ENCODE data around the gene CAMKMT. TPM values are rescaled to one million over a fixed set of nuclear protein-coding genes. Genes with fewer than 3 reads are reported as not detected.
A peak's percentile ranks its signal among the peaks of the same experiment; 100 is the strongest.

CAMKMT gene
- 18.6 TPM for polyA plus RNA-seq (2013, experiment 1 of 4)
- 18.3 TPM for polyA plus RNA-seq (2013, experiment 2 of 4)
- polyA plus RNA-seq (2013, experiment 3 of 4) = 17.0 TPM
- 18.4 TPM for polyA plus RNA-seq (2013, experiment 4 of 4)

DNA sequence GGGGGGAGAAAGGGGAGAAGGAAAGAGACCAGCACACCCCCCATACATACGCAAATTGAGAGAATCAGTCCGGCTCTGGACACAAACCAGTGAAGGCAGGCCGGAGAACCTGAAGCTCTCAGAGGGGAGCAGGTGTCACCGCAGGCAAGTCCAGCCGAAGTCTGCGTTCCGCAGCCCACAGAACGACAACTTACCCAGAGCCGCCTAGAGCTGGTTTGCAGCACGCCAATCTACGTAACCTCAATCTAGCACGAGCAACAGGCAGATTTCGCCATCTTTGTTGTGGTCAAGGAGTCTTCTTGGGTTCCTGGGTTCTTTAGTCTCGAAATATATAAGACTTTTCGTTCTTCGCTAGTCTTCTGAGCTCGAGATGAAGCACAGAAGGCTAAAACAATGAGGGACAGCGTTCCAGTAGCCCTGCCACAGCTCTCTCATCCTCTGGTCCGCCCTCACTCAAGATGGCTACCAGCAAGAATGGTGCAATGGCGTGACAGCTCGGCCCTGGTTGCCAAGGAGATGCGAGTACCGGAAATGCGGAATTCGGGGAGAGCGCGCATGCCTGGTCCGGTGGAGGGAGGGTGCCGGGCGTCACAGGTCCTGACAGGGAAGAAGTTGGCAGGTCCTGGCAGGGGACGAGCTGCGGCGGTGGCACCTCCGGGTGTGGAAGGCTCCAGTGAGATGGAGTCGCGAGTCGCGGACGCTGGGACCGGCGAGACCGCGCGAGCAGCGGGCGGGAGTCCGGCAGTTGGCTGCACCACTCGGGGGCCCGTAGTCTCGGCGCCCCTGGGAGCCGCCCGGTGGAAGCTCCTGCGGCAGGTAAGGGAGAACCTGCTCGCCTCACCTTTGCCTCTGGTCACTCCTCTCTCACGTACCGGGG, at the start of gene CAMKMT, which contains the start of gene PREPL:
TSS of gene CAMKMT (plus strand) at position 618 of the 877 bp plus-strand sequence.
TSS of gene PREPL (minus strand) at position 165 of the 877 bp plus-strand sequence. CDS start 15,152 bp downstream, outside the sequence.
- no peaks in the 10 kb centered on the region for H3K9me3 ChIP-seq (ENCODE audit: control insufficient read depth, low read length)
- H3K27ac ChIP-seq (ENCODE audit: insufficient read depth, low read depth, low read length, poor library complexity, severe bottlenecking) = peak within 1 kb of the TSS; percentile 92
- H3K4me3 ChIP-seq (ENCODE audit: insufficient read depth, low read depth, low read length) = peak within 1 kb of the TSS; percentile 86
- H3K27me3 ChIP-seq (ENCODE audit: control insufficient read depth, insufficient read depth, low read length, poor library complexity, severe bottlenecking) = no peaks in the 10 kb centered on the region
- WGBS, 2 experiments = 0% methylated on average over 57 of the region's 57 CpGs
- peaks cover 7% of the 10 kb centered on the region for H3K4me1 ChIP-seq (ENCODE audit: control insufficient read depth, insufficient read depth, low read length)
- H3K36me3 ChIP-seq (ENCODE audit: control insufficient read depth, insufficient read depth, low read length) = no peaks in the 10 kb centered on the region

DNA sequence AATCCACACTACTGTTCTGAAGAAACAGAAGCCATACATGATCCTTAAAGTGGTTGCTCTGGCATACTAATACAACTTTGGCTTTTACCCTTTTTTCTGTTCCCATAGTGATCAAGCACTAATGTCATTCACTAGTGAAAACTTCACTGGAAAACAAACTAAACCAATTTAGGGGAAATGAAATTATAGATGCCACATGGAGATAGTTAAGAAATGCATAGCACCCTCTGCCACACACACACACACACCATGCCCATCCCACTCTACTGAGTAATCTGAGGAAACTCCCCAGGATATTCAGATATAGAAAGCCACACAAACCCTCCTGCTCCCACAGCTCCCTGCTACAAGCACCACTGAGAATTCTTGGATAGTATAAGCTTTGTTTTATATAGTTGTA, 47.4 kb upstream of the CAMKMT start:
- no peaks in the 10 kb centered on the region for H3K27me3 ChIP-seq (ENCODE audit: control insufficient read depth, insufficient read depth, low read length, poor library complexity, severe bottlenecking)
- H3K4me1 ChIP-seq (ENCODE audit: control insufficient read depth, insufficient read depth, low read length) = no peaks in the 10 kb centered on the region
- H3K9me3 ChIP-seq (ENCODE audit: control insufficient read depth, low read length) = peaks cover 3% of the 10 kb centered on the region
- H3K36me3 ChIP-seq (ENCODE audit: control insufficient read depth, insufficient read depth, low read length) = no peaks in the 10 kb centered on the region
- no peak overlapping the region for H3K4me3 ChIP-seq (ENCODE audit: insufficient read depth, low read depth, low read length)
- no peak overlapping the region for H3K27ac ChIP-seq (ENCODE audit: insufficient read depth, low read depth, low read length, poor library complexity, severe bottlenecking)

DNA sequence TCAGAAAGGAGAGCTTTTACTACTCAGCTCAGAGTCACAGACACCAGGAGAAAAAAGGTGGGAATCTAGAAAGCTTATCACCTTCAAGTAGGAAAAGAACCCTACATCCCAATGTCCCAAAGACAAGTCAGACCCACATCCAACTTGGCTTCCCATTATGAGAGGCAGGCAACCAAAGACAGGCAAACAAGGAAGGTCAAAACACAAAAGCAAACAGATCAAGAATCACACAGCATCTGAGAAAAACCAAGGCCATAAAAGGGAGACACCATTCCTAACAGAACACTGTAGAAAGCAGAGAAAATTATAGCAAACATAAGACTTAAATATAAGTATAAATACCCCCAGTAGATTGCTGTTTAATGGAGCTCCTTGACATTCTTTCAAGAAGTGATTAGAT, 45.8 kb upstream of the CAMKMT start:
- H3K9me3 ChIP-seq (ENCODE audit: control insufficient read depth, low read length) = no peaks in the 10 kb centered on the region
- no peaks in the 10 kb centered on the region for H3K4me1 ChIP-seq (ENCODE audit: control insufficient read depth, insufficient read depth, low read length)
- H3K27me3 ChIP-seq (ENCODE audit: control insufficient read depth, insufficient read depth, low read length, poor library complexity, severe bottlenecking) = no peaks in the 10 kb centered on the region
- no peak overlapping the region for H3K27ac ChIP-seq (ENCODE audit: insufficient read depth, low read depth, low read length, poor library complexity, severe bottlenecking)
- H3K36me3 ChIP-seq (ENCODE audit: control insufficient read depth, insufficient read depth, low read length) = peaks cover 7% of the 10 kb centered on the region
- no peak overlapping the region for H3K4me3 ChIP-seq (ENCODE audit: insufficient read depth, low read depth, low read length)

DNA sequence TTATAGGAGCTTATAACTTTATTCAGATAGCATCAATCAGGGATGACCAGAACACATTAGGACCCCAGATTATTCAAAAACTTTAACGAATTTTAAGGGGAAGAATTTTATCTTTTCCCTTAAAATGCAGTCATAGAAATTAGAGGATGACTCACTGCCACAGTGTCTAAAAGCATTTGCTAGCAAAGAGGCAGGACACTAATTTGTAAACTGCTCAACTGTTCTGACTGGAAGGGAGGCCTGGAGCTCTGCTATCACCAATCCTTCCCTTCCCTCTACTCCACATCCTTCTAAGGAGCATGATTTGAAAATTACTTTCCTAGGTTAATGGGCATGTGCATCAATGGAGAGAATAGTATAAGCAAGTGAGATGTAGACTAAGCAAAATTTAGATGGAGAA, 40.9 kb upstream of the CAMKMT start:
- H3K36me3 ChIP-seq (ENCODE audit: control insufficient read depth, insufficient read depth, low read length) = peaks cover 25% of the 10 kb centered on the region
- no peaks in the 10 kb centered on the region for H3K27me3 ChIP-seq (ENCODE audit: control insufficient read depth, insufficient read depth, low read length, poor library complexity, severe bottlenecking)
- WGBS, 2 experiments = 85 to 96% methylated on average over 1 of the region's 1 CpG

DNA sequence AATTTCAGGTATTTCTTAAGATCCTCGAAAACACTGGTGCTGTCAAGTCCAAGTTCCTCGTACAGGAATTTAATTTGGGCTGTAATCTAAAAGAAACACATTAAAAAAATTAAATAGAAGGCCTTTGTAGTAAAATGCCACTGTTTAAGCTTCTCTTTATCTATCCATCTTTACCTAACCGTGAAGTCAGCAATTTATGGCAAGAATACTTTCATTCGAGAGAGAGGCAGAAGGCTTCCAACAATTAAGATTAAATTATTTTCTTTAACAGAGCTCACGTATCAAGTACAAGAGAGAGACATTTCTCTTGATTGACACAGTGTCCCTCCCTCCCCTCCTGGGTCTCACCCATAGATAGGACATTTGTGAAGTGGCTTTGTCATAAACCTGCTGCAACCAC, 40.4 kb upstream of the CAMKMT start:
- Histone ChIP-seq H3K36me3 (ENCODE audit: control insufficient read depth, insufficient read depth, low read length) (peaks cover 25% of the 10 kb centered on the region), H3K27ac (ENCODE audit: insufficient read depth, low read depth, low read length, poor library complexity, severe bottlenecking) (no peak overlapping the region), H3K4me1 (ENCODE audit: control insufficient read depth, insufficient read depth, low read length) (no peaks in the 10 kb centered on the region), H3K27me3 (ENCODE audit: control insufficient read depth, insufficient read depth, low read length, poor library complexity, severe bottlenecking) (no peaks in the 10 kb centered on the region), H3K4me3 (ENCODE audit: insufficient read depth, low read depth, low read length) (no peak overlapping the region), H3K9me3 (ENCODE audit: control insufficient read depth, low read length) (no peaks in the 10 kb centered on the region)
- 92 to 100% methylated on average over 4 to 5 of the region's 5 CpGs for WGBS, 2 experiments

More for the DNA sequence above, 40.9 kb upstream of the CAMKMT start:
- no peaks in the 10 kb centered on the region for H3K4me1 ChIP-seq (ENCODE audit: control insufficient read depth, insufficient read depth, low read length)
- H3K27ac ChIP-seq (ENCODE audit: insufficient read depth, low read depth, low read length, poor library complexity, severe bottlenecking) = no peak overlapping the region
- H3K9me3 ChIP-seq (ENCODE audit: control insufficient read depth, low read length) = no peaks in the 10 kb centered on the region
- no peak overlapping the region for H3K4me3 ChIP-seq (ENCODE audit: insufficient read depth, low read depth, low read length)

DNA sequence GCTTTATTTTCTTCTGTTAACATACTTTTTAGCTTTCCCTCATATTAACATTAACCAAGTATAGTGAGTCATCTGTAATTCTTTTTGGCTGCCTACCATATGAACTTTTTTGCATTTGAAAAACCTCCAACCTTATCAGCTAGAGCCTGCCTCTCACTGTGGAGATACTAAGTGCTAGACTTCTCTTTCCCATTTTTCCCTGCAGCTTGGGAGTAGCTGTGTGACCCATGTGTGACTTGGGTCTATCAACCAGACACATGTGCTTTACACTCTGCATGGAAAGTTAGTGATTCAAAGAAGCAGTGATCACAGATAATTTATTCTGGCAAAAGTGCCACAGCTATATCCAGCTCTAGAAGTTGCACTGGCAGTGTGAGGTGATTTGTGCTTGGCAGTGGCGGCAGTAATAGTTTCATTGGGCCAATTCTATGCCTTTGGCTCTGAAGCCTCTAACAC, 36.7 kb upstream of the CAMKMT start:
- WGBS, 2 experiments = 95 to 100% methylated on average over 1 of the region's 1 CpG
- H3K4me1 ChIP-seq (ENCODE audit: control insufficient read depth, insufficient read depth, low read length) = peaks cover 5% of the 10 kb centered on the region
- peaks cover 32% of the 10 kb centered on the region for H3K36me3 ChIP-seq (ENCODE audit: control insufficient read depth, insufficient read depth, low read length)
- no peaks in the 10 kb centered on the region for H3K9me3 ChIP-seq (ENCODE audit: control insufficient read depth, low read length)
- no peaks in the 10 kb centered on the region for H3K27me3 ChIP-seq (ENCODE audit: control insufficient read depth, insufficient read depth, low read length, poor library complexity, severe bottlenecking)
- H3K4me3 ChIP-seq (ENCODE audit: insufficient read depth, low read depth, low read length) = no peak overlapping the region
- no peak overlapping the region for H3K27ac ChIP-seq (ENCODE audit: insufficient read depth, low read depth, low read length, poor library complexity, severe bottlenecking)

DNA sequence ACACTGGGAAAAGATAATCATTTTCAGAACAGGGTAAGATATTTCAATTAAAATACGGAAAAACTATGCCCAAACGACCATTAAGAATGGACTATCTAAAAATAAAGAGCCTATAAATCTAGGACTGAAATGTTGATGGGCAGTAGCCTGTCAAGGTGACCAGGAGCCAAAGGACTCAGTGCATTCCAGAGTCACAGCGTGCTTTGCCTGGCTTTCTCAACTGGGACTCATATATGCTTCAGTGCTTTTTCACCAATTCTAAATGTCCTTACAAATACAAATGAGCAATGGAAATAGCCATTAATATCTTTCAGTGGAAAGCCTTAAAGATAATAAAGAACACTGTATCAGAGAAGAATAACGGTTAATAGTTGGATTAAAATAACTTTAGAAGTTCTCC, 35.9 kb upstream of the CAMKMT start:
- Histone ChIP-seq H3K4me3 (ENCODE audit: insufficient read depth, low read depth, low read length) (no peak overlapping the region), H3K4me1 (ENCODE audit: control insufficient read depth, insufficient read depth, low read length) (peaks cover 5% of the 10 kb centered on the region), H3K27me3 (ENCODE audit: control insufficient read depth, insufficient read depth, low read length, poor library complexity, severe bottlenecking) (no peaks in the 10 kb centered on the region), H3K9me3 (ENCODE audit: control insufficient read depth, low read length) (no peaks in the 10 kb centered on the region), H3K27ac (ENCODE audit: insufficient read depth, low read depth, low read length, poor library complexity, severe bottlenecking) (no peak overlapping the region), H3K36me3 (ENCODE audit: control insufficient read depth, insufficient read depth, low read length) (peaks cover 25% of the 10 kb centered on the region)
- WGBS, 2 experiments = 94 to 100% methylated on average over 3 to 4 of the region's 4 CpGs

DNA sequence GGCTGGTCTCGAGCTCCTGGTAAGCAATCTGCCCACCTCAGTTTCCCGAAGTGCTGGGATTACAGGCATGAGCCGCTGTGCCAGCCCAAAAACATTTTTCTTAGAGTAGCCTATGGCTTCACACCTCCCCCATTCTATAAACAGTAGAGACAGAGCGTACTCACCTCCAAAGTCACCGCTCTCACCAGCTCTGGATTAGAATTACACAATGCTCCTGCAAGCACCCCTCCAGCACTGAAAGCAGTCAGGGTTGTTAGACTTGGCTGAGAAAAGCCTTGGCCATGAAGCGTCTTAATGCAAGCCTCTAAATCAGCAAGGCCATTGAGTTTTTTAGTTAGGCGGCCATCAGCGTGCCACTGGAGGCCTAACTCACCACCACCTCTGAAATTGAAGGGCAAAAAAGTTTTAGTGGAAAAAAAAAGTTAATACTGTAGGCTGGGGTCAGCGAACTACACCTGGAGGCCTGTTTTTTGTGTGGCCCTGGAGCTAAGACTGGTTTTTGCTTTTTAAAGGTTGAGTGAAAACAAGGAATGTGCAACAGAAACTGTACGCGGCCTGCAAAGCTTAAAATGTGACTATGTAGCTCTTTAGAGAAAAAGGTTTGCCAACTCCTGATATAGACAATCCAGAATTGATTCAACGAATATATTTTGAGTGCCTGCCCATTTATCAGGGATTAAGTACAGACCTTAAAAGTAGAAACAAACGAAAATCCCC, 35.0 kb upstream of the CAMKMT start:
- no peak overlapping the region for H3K27ac ChIP-seq (ENCODE audit: insufficient read depth, low read depth, low read length, poor library complexity, severe bottlenecking)
- whole genome bisulfite sequencing, 2 experiments = 89 to 90% methylated on average over 13 of the region's 13 CpGs
- no peaks in the 10 kb centered on the region for H3K9me3 ChIP-seq (ENCODE audit: control insufficient read depth, low read length)
- peaks cover 5% of the 10 kb centered on the region for H3K4me1 ChIP-seq (ENCODE audit: control insufficient read depth, insufficient read depth, low read length)
- H3K36me3 ChIP-seq (ENCODE audit: control insufficient read depth, insufficient read depth, low read length) = peaks cover 23% of the 10 kb centered on the region
- H3K4me3 ChIP-seq (ENCODE audit: insufficient read depth, low read depth, low read length) = no peak overlapping the region
- no peaks in the 10 kb centered on the region for H3K27me3 ChIP-seq (ENCODE audit: control insufficient read depth, insufficient read depth, low read length, poor library complexity, severe bottlenecking)

DNA sequence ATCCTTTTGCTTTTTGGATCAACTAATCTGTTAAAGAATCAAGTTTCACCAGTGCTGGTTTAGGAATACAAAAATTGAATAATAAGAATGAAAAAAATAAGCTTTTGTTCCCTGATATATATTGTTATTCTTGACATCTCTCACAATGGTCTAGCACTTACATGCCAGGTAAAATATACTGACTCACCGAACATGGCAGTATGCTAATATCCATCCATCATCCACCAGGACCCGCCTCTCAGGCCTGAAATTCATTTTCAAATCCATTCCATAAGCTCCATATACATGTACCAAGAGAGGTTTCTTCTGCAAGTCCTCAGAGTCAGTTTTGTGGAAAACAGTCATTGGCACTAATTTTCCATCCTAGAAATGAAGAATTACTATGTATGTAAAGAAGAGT, 33.0 kb upstream of the CAMKMT start:
- H3K36me3 ChIP-seq (ENCODE audit: control insufficient read depth, insufficient read depth, low read length) = peaks cover 15% of the 10 kb centered on the region
- H3K4me3 ChIP-seq (ENCODE audit: insufficient read depth, low read depth, low read length) = no peak overlapping the region
- H3K9me3 ChIP-seq (ENCODE audit: control insufficient read depth, low read length) = no peaks in the 10 kb centered on the region
- no peaks in the 10 kb centered on the region for H3K27me3 ChIP-seq (ENCODE audit: control insufficient read depth, insufficient read depth, low read length, poor library complexity, severe bottlenecking)
- 92 to 94% methylated on average over 2 of the region's 2 CpGs for WGBS, 2 experiments
- H3K4me1 ChIP-seq (ENCODE audit: control insufficient read depth, insufficient read depth, low read length) = peaks cover 5% of the 10 kb centered on the region
- H3K27ac ChIP-seq (ENCODE audit: insufficient read depth, low read depth, low read length, poor library complexity, severe bottlenecking) = no peak overlapping the region

DNA sequence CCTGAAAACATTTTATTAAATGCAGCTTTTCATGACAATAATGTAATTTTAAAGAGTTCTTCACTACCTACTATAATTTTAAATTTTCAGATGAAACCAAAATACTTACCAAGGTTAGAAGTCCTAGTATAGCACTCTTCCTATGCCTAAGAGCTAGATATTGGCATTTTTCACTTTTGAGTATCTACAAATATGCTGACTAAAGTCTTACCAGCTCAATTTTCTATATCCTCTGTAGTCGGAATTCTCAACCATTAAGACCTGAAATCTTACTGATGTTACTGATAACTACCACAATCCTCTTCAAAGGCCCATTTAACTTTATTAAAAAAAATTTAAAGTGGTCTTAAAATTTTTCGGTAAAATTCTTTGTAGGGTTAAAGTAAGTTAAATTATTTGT, 32.4 kb upstream of the CAMKMT start:
- Histone ChIP-seq H3K36me3 (ENCODE audit: control insufficient read depth, insufficient read depth, low read length) (peaks cover 15% of the 10 kb centered on the region), H3K9me3 (ENCODE audit: control insufficient read depth, low read length) (no peaks in the 10 kb centered on the region), H3K4me3 (ENCODE audit: insufficient read depth, low read depth, low read length) (no peak overlapping the region), H3K27ac (ENCODE audit: insufficient read depth, low read depth, low read length, poor library complexity, severe bottlenecking) (no peak overlapping the region), H3K27me3 (ENCODE audit: control insufficient read depth, insufficient read depth, low read length, poor library complexity, severe bottlenecking) (no peaks in the 10 kb centered on the region), H3K4me1 (ENCODE audit: control insufficient read depth, insufficient read depth, low read length) (peaks cover 5% of the 10 kb centered on the region)
- WGBS, 2 experiments = 67 to 100% methylated on average over 1 of the region's 2 CpGs

Measured in ectodermal cell (in vitro differentiated cells).